SK-N-SH (cell line): Measurements from ENCODE around the gene AGAP1. TPM values are rescaled to one million over a fixed set of nuclear protein-coding genes. Genes with fewer than 3 reads are reported as not detected.

ENCODE experiments used
- CTCF ChIA-PET: fragments of 300-600, 350-600 bp; formaldehyde crosslinking; extraction: SDS; loops from one replicate; lab custom pipeline; 2021; lab: Yijun Ruan, JAX
- POLR2A ChIA-PET: fragments of 350-600 bp; sonication (Branson Sonifier 250); formaldehyde crosslinking; extraction: SDS; loops from one replicate; lab custom pipeline; 2020; ENCODE audit warnings: antibody characterized with exemption, inconsistent platforms; lab: Yijun Ruan, JAX
- DNase-seq: peaks from one replicate; pipeline ENCODE4 v3.0.0; 2012
- H2AFZ ChIP-seq: fragments of 200-600 bp; sonication (generic); 2 replicates; pipeline ENCODE4 v1.8.1; 2016; ENCODE audit warnings: antibody characterized with exemption, mild to moderate bottlenecking, low read depth
- H3F3A ChIP-seq: fragments of 200-600 bp; sonication (generic); replicated peaks from 2 replicates; pipeline ENCODE3; 2016; ENCODE audit warnings: antibody characterized with exemption, mild to moderate bottlenecking; ENCODE audit not compliant: insufficient read depth
- H3K27ac ChIP-seq, 2 experiments: fragments of 200-500 bp in 1 of 2; fragments of 200-600 bp in 1 of 2; sonication (Bioruptor generic) in 1 of 2; sonication (generic), shearing (Covaris generic) in 1 of 2; 2 replicates each; pipeline versions ENCODE4 v1.5.1 to v1.6.1; 2014 to 2016; ENCODE audit warnings: low read depth in 2 of 2, inconsistent platforms in 1 of 2, low read length in 1 of 2, mild to moderate bottlenecking in 1 of 2, mixed read lengths in 1 of 2
- H3K27me3 ChIP-seq: fragments of 200-600 bp; sonication (generic), shearing (Covaris generic); 2 replicates; pipeline ENCODE4 v1.6.1; 2016; ENCODE audit warnings: mixed run types; ENCODE audit not compliant: insufficient read depth
- H3K36me3 ChIP-seq, 2 experiments: fragments of 200-500 bp in 1 of 2; fragments of 200-600 bp in 1 of 2; sonication (Bioruptor generic) in 1 of 2; sonication (generic) in 1 of 2; replicated peaks in 1 of 2; 2 replicates each; pipeline versions ENCODE3 to v1.5.1; 2014 to 2016; ENCODE audit warnings: low read length in 1 of 2, mild to moderate bottlenecking in 1 of 2; ENCODE audit not compliant: insufficient read depth in 2 of 2, control insufficient read depth in 1 of 2
- H3K4me1 ChIP-seq, 2 experiments: fragments of 200-500 bp in 1 of 2; fragments of 200-600 bp in 1 of 2; sonication (Bioruptor generic) in 1 of 2; sonication (generic), shearing (Covaris generic) in 1 of 2; 2 replicates each; pipeline versions ENCODE4 v1.5.1 to v1.6.1; 2014 to 2016; ENCODE audit warnings: low read depth in 1 of 2, low read length in 1 of 2, mixed run types in 1 of 2; ENCODE audit not compliant: insufficient read depth in 2 of 2, control insufficient read depth in 1 of 2
- H3K4me2 ChIP-seq: fragments of 200-600 bp; sonication (generic), shearing (Covaris generic); 2 replicates; pipeline ENCODE4 v1.6.1; 2017; ENCODE audit warnings: mixed run types
- H3K4me3 ChIP-seq, 2 experiments: fragments of 200-500 bp in 1 of 2; fragments of 200-600 bp in 1 of 2; sonication (Bioruptor generic) in 1 of 2; sonication (generic), shearing (Covaris generic) in 1 of 2; 2 replicates each; pipeline versions ENCODE4 v1.5.1 to v1.8.1; 2014 to 2016; ENCODE audit warnings: low read depth in 2 of 2, inconsistent platforms in 1 of 2, low read length in 1 of 2, mild to moderate bottlenecking in 1 of 2, mixed read lengths in 1 of 2, moderate library complexity in 1 of 2
- H3K79me2 ChIP-seq: fragments of 200-600 bp; sonication (generic); 2 replicates; pipeline ENCODE4 v1.8.1; 2017; ENCODE audit warnings: mild to moderate bottlenecking; ENCODE audit not compliant: insufficient read depth
- H3K9ac ChIP-seq: fragments of 200-600 bp; sonication (generic); 2 replicates; pipeline ENCODE4 v1.6.1; 2017; ENCODE audit warnings: mixed run types
- H3K9me2 ChIP-seq: fragments of 200-600 bp; sonication (generic); 2 replicates; pipeline ENCODE4 v1.6.1; 2017; ENCODE audit warnings: mixed run types
- H3K9me3 ChIP-seq: fragments of 200-600 bp; sonication (generic); 2 replicates; pipeline ENCODE4 v1.6.1; 2017; ENCODE audit warnings: mixed run types, mild to moderate bottlenecking, moderate library complexity
- H4K20me1 ChIP-seq: fragments of 200-600 bp; sonication (generic); 2 replicates; pipeline ENCODE4 v1.6.1; 2017; ENCODE audit warnings: mild to moderate bottlenecking, mixed run types; ENCODE audit not compliant: insufficient read depth
- CTCF ChIP-seq: fragments of 200-600 bp; sonication (generic); IDR thresholded peaks from 2 replicates; pipeline ENCODE4 v1.6.1; 2017; ENCODE audit warnings: antibody characterized with exemption, mild to moderate bottlenecking, moderate library complexity
- ELF1 ChIP-seq: IDR thresholded peaks from 2 replicates; pipeline ENCODE4 v1.4.0; 2012
- FOXJ3 ChIP-seq: sonication (generic); formaldehyde crosslinking; IDR thresholded peaks from 2 replicates; pipeline ENCODE4 v1.5.1; 2020; ENCODE audit warnings: mild to moderate bottlenecking, missing genetic modification reagents
- FOXM1 ChIP-seq: IDR thresholded peaks from 2 replicates; pipeline ENCODE4 v1.4.0; 2012; ENCODE audit warnings: low read depth, mild to moderate bottlenecking
- GABPA ChIP-seq: IDR thresholded peaks from 2 replicates; pipeline ENCODE4 v1.4.0; 2012; ENCODE audit warnings: low read depth, mild to moderate bottlenecking
- MEF2A ChIP-seq: IDR thresholded peaks from 2 replicates; pipeline ENCODE4 v1.4.0; 2012; ENCODE audit warnings: low read depth, borderline replicate concordance
- NFIC ChIP-seq: IDR thresholded peaks from 2 replicates; pipeline ENCODE4 v1.4.0; 2012; ENCODE audit warnings: borderline replicate concordance
- NRF1 ChIP-seq: IDR thresholded peaks from 2 replicates; pipeline ENCODE4 v1.6.1; 2012; ENCODE audit warnings: low read depth, mild to moderate bottlenecking, low read length
- POLR2AphosphoS5 ChIP-seq: IDR thresholded peaks from 2 replicates; pipeline ENCODE4 v1.6.1; 2012; ENCODE audit warnings: low read depth, low read length
- RCOR1 ChIP-seq: fragments of 150-350 bp; IDR thresholded peaks from 2 replicates; pipeline ENCODE4 v1.6.1; 2017; ENCODE audit warnings: antibody characterized with exemption, low read length
- REST ChIP-seq: IDR thresholded peaks from 2 replicates; pipeline ENCODE4 v1.6.1; 2012; ENCODE audit warnings: mild to moderate bottlenecking, low read depth, low read length, moderate library complexity
- RXRA ChIP-seq: IDR thresholded peaks from 2 replicates; pipeline ENCODE4 v1.4.0; 2012; ENCODE audit warnings: low read depth, mild to moderate bottlenecking, borderline replicate concordance
- SIN3A ChIP-seq: IDR thresholded peaks from 2 replicates; pipeline ENCODE4 v1.6.1; 2012; ENCODE audit warnings: low read depth, mild to moderate bottlenecking, low read length, moderate library complexity, borderline replicate concordance
- TCF12 ChIP-seq: IDR thresholded peaks from 2 replicates; pipeline ENCODE4 v1.4.0; 2012
- USF1 ChIP-seq: IDR thresholded peaks from 2 replicates; pipeline ENCODE4 v1.4.0; 2012; ENCODE audit warnings: low read depth, borderline replicate concordance
- YY1 ChIP-seq: IDR thresholded peaks from 2 replicates; pipeline ENCODE4 v1.4.0; 2012; ENCODE audit warnings: low read depth, mild to moderate bottlenecking
- ZBTB33 ChIP-seq: IDR thresholded peaks from 2 replicates; pipeline ENCODE4 v1.4.0; 2012; ENCODE audit warnings: low read depth, borderline replicate concordance
- WGBS: methylation state at CpG from one replicate; pipeline ENCODE4 v1.1.6; 2017; ENCODE audit warnings: low lambda C conversion rate; 5-methylcytosine and 5-hydroxymethylcytosine counted together
- polyA plus RNA-seq, 3 experiments: library from polyadenylated mRNA; depleted of rRNA; stranded (reverse); fragments of >200 nt; gene quantifications; 2 replicates each; pipeline ENCODE4 v1.2.3, GENCODE V29; 2012

The AGAP1 gene
- polyA plus RNA-seq, 1 of the 3 experiments (the other 2 are of a cell fraction), result 8.8 TPM

- TF ChIP-seq MEF2A, result no peak
- TF ChIP-seq POLR2AphosphoS5, result no peak
- TF ChIP-seq FOXM1, result no peak
- TF ChIP-seq USF1, result no peak
- no peak for TF ChIP-seq NRF1
- TF ChIP-seq RCOR1, result no peak
- no peak for TF ChIP-seq ZBTB33
- no peak for TF ChIP-seq NFIC
- TF ChIP-seq FOXJ3 (CRISPR knock-in tag), result no peak
- no peak for TF ChIP-seq REST
- no peak for TF ChIP-seq SIN3A
- TF ChIP-seq YY1, result no peak
- TF ChIP-seq TCF12, result no peak
- no peak for TF ChIP-seq GABPA
- no peak for TF ChIP-seq RXRA
- no peak for TF ChIP-seq CTCF
- no peak for TF ChIP-seq ELF1
- Histone ChIP-seq H3K4me2 (no peak overlapping the region), H3K9me3 (no peaks in the 10 kb centered on the region), H3F3A (no peaks in the 10 kb centered on the region), H3K36me3 (no peaks in the 10 kb centered on the region), H3K27me3 (no peaks in the 10 kb centered on the region), H3K79me2 (peaks cover 71% of the 10 kb centered on the region), H3K9me2 (no peaks in the 10 kb centered on the region), H3K27ac (no peak overlapping the region), H4K20me1 (peaks cover 38% of the 10 kb centered on the region), H3K9ac (no peak overlapping the region), H3K4me3 (no peak overlapping the region), H3K4me1 (peaks cover 3 to 4% of the 10 kb centered on the region in 2 experiments; a peak in 1 of 4 replicates), H2AFZ (no peak overlapping the region)
- ChIA-PET CTCF (interaction anchor here (1.4 kb wide), 1 partner anchor 12 kb away, joined by 4 read pairs; no protein-coding TSS in a partner anchor), POLR2A (no interaction called here)
- 96% methylated on average over 4 of the region's 4 CpGs for WGBS
- no peak for DNase-seq
These were observed 16.5 kb downstream of the AGAP1 start for GRCh38 chr2:235510318-235510717.
